Mononuclear cell (primary cell): ENCODE results near the gene MEIS3. TPM values are rescaled to one million over a fixed set of nuclear protein-coding genes. Genes with fewer than 3 reads are reported as not detected.
"Not testable (repeated sequence)": the region's sequence is repeated elsewhere in the genome, so short reads cannot be mapped to it uniquely, and the experiment has no call there.

ENCODE experiments used
- H3K27me3 ChIP-seq: 2 replicates; pipeline ENCODE4 v1.6.0; 2011; ENCODE audit warnings: low read length, control low read depth; ENCODE audit not compliant: insufficient read depth
- H3K4me1 ChIP-seq: 2 replicates; pipeline ENCODE4 v1.5.1; 2011; ENCODE audit warnings: mild to moderate bottlenecking, low read length, control low read depth; ENCODE audit not compliant: insufficient read depth
- H3K4me3 ChIP-seq: 2 replicates; pipeline ENCODE4 v1.5.1; 2011; ENCODE audit warnings: mild to moderate bottlenecking, low read length, moderate library complexity
- H3K9me3 ChIP-seq: 2 replicates; pipeline ENCODE4 v1.5.1; 2011; ENCODE audit warnings: low read depth, mild to moderate bottlenecking, control low read depth, low read length
- total RNA-seq: library from RNA; depleted of rRNA; stranded (reverse); fragments of >200 nt; gene quantifications from one replicate; pipeline ENCODE4 v1.2.3, GENCODE V29; 2012

Gene MEIS3
- total RNA-seq, 1 donor = not detected

GRCh38 chr19:47388721-47389120 is 30.6 kb downstream of the MEIS3 start:
- peaks cover 58% of the 10 kb centered on the region for H3K4me1 ChIP-seq
- H3K27me3 ChIP-seq, H3K4me3 ChIP-seq, H3K9me3 ChIP-seq: not testable (repeated sequence)

- not testable (repeated sequence) for H3K9me3 ChIP-seq, H3K27me3 ChIP-seq, H3K4me3 ChIP-seq
- peaks cover 69% of the 10 kb centered on the region for H3K4me1 ChIP-seq
These were observed 31.7 kb downstream of the MEIS3 start for GRCh38 chr19:47387623-47388022.

GRCh38 chr19:47386582-47386981 is 32.7 kb downstream of the MEIS3 start:
- H3K4me3 ChIP-seq, H3K9me3 ChIP-seq, H3K27me3 ChIP-seq: not testable (repeated sequence)
- peaks cover 78% of the 10 kb centered on the region for H3K4me1 ChIP-seq

GRCh38 chr19:47384533-47384932 is 34.8 kb downstream of the MEIS3 start:
- H3K9me3 ChIP-seq, H3K27me3 ChIP-seq, H3K4me3 ChIP-seq: not testable (repeated sequence)
- peaks cover 64% of the 10 kb centered on the region for H3K4me1 ChIP-seq

GRCh38 chr19:47383890-47384289 is 35.4 kb downstream of the MEIS3 start:
- H3K4me1 ChIP-seq = peaks cover 59% of the 10 kb centered on the region
- not testable (repeated sequence) for H3K4me3 ChIP-seq, H3K9me3 ChIP-seq, H3K27me3 ChIP-seq

GRCh38 chr19:47381653-47382279 is 37.6 kb downstream of the MEIS3 start:
- Histone ChIP-seq H3K9me3 (no peaks in the 10 kb centered on the region), H3K4me3 (no peak overlapping the region), H3K4me1 (peaks cover 39% of the 10 kb centered on the region), H3K27me3 (no peaks in the 10 kb centered on the region)

- Histone ChIP-seq H3K27me3 (no peaks in the 10 kb centered on the region), H3K9me3 (no peaks in the 10 kb centered on the region), H3K4me3 (no peak overlapping the region), H3K4me1 (peaks cover 45% of the 10 kb centered on the region)
These were observed 38.2 kb downstream of the MEIS3 start for GRCh38 chr19:47381121-47381520.

- peaks cover 45% of the 10 kb centered on the region for H3K4me1 ChIP-seq
- H3K4me3 ChIP-seq = no peak overlapping the region
- no peaks in the 10 kb centered on the region for H3K9me3 ChIP-seq
- H3K27me3 ChIP-seq = no peaks in the 10 kb centered on the region
These were observed 38.8 kb downstream of the MEIS3 start for GRCh38 chr19:47380559-47380958.

GRCh38 chr19:47379381-47379938 is 39.9 kb downstream of the MEIS3 start:
- H3K4me1 ChIP-seq = peaks cover 42% of the 10 kb centered on the region
- no peak overlapping the region for H3K4me3 ChIP-seq
- H3K27me3 ChIP-seq = no peaks in the 10 kb centered on the region
- H3K9me3 ChIP-seq = no peaks in the 10 kb centered on the region

GRCh38 chr19:47378246-47378645 is 41.1 kb downstream of the MEIS3 start:
- Histone ChIP-seq H3K4me3 (no peak overlapping the region), H3K4me1 (peaks cover 30% of the 10 kb centered on the region), H3K27me3 (no peaks in the 10 kb centered on the region), H3K9me3 (no peaks in the 10 kb centered on the region)

- Histone ChIP-seq H3K4me3 (no peak overlapping the region), H3K9me3 (no peaks in the 10 kb centered on the region), H3K4me1 (peaks cover 26% of the 10 kb centered on the region), H3K27me3 (no peaks in the 10 kb centered on the region)
These were observed 41.5 kb downstream of the MEIS3 start for GRCh38 chr19:47377801-47378200.

- H3K4me1 ChIP-seq = peaks cover 20% of the 10 kb centered on the region
- H3K4me3 ChIP-seq = no peak overlapping the region
- H3K27me3 ChIP-seq = no peaks in the 10 kb centered on the region
- H3K9me3 ChIP-seq = no peaks in the 10 kb centered on the region
These were observed 42.1 kb downstream of the MEIS3 start for GRCh38 chr19:47377208-47377701.

- H3K4me3 ChIP-seq = no peak overlapping the region
- no peaks in the 10 kb centered on the region for H3K27me3 ChIP-seq
- no peaks in the 10 kb centered on the region for H3K9me3 ChIP-seq
- H3K4me1 ChIP-seq = peaks cover 17% of the 10 kb centered on the region
These were observed 42.7 kb downstream of the MEIS3 start for GRCh38 chr19:47376589-47377144.

- H3K27me3 ChIP-seq = no peaks in the 10 kb centered on the region
- no peak overlapping the region for H3K4me3 ChIP-seq
- peaks cover 17% of the 10 kb centered on the region for H3K4me1 ChIP-seq
- no peaks in the 10 kb centered on the region for H3K9me3 ChIP-seq
These were observed 43.4 kb downstream of the MEIS3 start for GRCh38 chr19:47375694-47376588.
